Mammary epithelial cell (primary cell): ENCODE measurements around the gene TOMM70.

Experiments used
- EZH2 ChIP-seq: IDR thresholded peaks from 2 replicates; pipeline ENCODE4 v1.6.1; 2012; ENCODE audit warnings: low read length, inconsistent platforms, borderline replicate concordance
- TF ChIP-seq, protein P1 (sequence below), 2 donors: IDR thresholded peaks in 1 of 2; conservative IDR thresholded peaks in 1 of 2; 2 replicates each; pipeline ENCODE4 v1.5.1; 2011 to 2012; ENCODE audit warnings: inconsistent platforms in 2 of 2, low read length in 2 of 2, mild to moderate bottlenecking in 2 of 2, control low read depth in 1 of 2, low read depth in 1 of 2; ENCODE audit not compliant: insufficient read depth in 1 of 2; ENCODE audit errors: extremely low read depth in 1 of 2

DNA sequence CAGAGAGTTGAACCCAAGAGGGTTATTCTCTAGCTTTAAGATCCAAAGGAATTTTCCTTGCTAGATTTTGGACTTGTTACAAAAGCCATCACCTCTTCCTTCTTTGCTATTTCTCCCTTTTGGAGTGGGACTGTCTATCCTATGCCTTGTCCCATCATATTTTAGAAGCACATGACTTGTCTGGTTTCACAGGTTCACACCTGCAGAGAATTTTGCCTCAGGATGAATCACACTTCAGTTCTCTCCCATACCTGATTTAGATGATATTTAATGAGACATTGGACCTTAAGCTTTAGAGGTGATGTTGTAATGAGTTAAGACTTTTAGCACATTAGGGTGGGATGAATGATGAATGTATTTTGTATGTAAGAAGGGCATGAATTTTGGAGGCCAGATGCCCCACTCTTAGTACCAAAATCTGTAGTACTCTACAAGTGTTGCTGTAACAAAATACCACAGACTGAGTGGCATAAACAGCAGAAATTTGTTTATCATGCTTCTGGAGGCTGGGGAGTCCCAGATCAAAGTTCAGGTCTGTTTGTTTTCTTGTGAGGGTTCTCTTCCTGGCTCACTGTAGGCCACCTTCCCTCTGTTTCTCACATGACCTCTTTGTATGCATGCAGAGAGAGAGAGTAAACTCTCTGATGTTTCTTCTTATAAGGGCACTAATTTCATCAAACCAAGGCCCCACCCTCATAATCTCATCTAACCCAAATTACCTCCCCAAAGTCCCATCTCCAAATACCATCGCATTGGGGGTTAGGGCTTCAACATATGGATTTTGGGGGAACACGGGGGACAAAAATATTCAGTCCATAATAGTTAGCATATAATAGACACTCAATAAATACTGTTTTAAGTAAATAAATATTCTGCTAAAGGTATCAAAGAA is 10.4 kb upstream of the TOMM70 start:
- TF ChIP-seq, protein P1, sequence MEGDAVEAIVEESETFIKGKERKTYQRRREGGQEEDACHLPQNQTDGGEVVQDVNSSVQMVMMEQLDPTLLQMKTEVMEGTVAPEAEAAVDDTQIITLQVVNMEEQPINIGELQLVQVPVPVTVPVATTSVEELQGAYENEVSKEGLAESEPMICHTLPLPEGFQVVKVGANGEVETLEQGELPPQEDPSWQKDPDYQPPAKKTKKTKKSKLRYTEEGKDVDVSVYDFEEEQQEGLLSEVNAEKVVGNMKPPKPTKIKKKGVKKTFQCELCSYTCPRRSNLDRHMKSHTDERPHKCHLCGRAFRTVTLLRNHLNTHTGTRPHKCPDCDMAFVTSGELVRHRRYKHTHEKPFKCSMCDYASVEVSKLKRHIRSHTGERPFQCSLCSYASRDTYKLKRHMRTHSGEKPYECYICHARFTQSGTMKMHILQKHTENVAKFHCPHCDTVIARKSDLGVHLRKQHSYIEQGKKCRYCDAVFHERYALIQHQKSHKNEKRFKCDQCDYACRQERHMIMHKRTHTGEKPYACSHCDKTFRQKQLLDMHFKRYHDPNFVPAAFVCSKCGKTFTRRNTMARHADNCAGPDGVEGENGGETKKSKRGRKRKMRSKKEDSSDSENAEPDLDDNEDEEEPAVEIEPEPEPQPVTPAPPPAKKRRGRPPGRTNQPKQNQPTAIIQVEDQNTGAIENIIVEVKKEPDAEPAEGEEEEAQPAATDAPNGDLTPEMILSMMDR (conservative IDR thresholded peaks at IDR 0.05 in 1 of 2, IDR thresholded peaks at IDR 0.05 in 1 of 2; ENCODE audit: extremely low read depth in 1 of 2, insufficient read depth in 1 of 2, low read depth in 1 of 2, low read length in 2 of 2), result no peak
- no peak for TF ChIP-seq EZH2
